ENCODE measurements around the gene TMEM256. TPM values are rescaled to one million over a fixed set of nuclear protein-coding genes. Genes with fewer than 3 reads are reported as not detected.

The TMEM256 gene
- total and polyA plus RNA-seq, 2 donors from 2014 or later, result 55.8 to 389 TPM

DNA sequence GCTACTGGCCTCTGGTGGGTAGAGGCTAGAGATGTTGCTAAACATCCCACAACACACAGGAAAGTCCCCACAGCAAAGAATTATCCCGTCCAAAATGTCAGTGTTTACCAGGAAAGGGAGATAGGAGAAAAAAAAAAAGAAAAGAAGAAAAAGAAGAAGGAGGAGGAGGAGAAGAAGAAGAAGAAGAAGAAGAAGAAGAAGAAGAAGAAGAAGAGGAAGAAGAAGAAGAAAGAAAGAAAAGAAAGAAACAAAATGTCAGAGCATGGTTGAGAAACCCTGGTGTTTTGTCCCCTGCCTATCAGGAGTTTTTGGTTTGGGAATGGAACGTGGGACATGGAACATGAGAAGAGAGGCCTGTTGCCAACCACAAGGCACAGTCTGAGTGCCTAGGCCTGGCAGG is 46.5 kb downstream of the TMEM256 start:
- FAIRE-seq (no peak), DNase-seq (no peak)
- Histone ChIP-seq H3K4me1 (ENCODE audit: control insufficient read depth in 2 of 3, insufficient read depth in 2 of 3, low read depth in 1 of 3, low read length in 3 of 3) (peaks cover 0 to 16% (median 8%) of the 10 kb centered on the region in 3 donors), H3K36me3 (ENCODE audit: control insufficient read depth in 2 of 3, insufficient read depth in 3 of 3, low read length in 3 of 3) (no peaks in the 10 kb centered on the region), H3K9me3 (ENCODE audit: control insufficient read depth in 2 of 3, insufficient read depth in 1 of 3, low read length in 3 of 3) (no peaks in the 10 kb centered on the region), H3K9ac (ENCODE audit: low read length in 3 of 3) (no peak overlapping the region), H3K27me3 (ENCODE audit: control insufficient read depth, insufficient read depth, low read length) (no peaks in the 10 kb centered on the region), H3K27ac (ENCODE audit: low read depth in 2 of 2, low read length in 2 of 2) (no peak overlapping the region), H3K4me3 (ENCODE audit: low read length in 3 of 3) (no peak overlapping the region)
- intact Hi-C loops (cut with DNase I), result no loop called here
- no peak for TF ChIP-seq CTCF (IDR thresholded peaks at IDR 0.05; ENCODE audit: borderline replicate concordance, extremely low read depth, insufficient read depth)

- Histone ChIP-seq H3K36me3 (ENCODE audit: control insufficient read depth in 2 of 3, insufficient read depth in 3 of 3, low read length in 3 of 3) (no peaks in the 10 kb centered on the region), H3K27me3 (ENCODE audit: control insufficient read depth, insufficient read depth, low read length) (no peaks in the 10 kb centered on the region), H3K27ac (ENCODE audit: low read depth in 2 of 2, low read length in 2 of 2) (no peak overlapping the region), H3K4me3 (ENCODE audit: low read length in 3 of 3) (no peak overlapping the region), H3K9me3 (ENCODE audit: control insufficient read depth in 2 of 3, insufficient read depth in 1 of 3, low read length in 3 of 3) (no peaks in the 10 kb centered on the region), H3K4me1 (ENCODE audit: control insufficient read depth in 2 of 3, insufficient read depth in 2 of 3, low read depth in 1 of 3, low read length in 3 of 3) (peaks cover 0 to 17% (median 9%) of the 10 kb centered on the region in 3 donors), H3K9ac (ENCODE audit: low read length in 3 of 3) (no peak overlapping the region)
- no peak for TF ChIP-seq CTCF (IDR thresholded peaks at IDR 0.05; ENCODE audit: borderline replicate concordance, extremely low read depth, insufficient read depth)
- intact Hi-C loops (cut with DNase I), result no loop called here
- DNase-seq, result no peak
- no peak for FAIRE-seq
Measured at GRCh38 chr17:7356756-7357155, 47.1 kb downstream of the TMEM256 start.

DNA sequence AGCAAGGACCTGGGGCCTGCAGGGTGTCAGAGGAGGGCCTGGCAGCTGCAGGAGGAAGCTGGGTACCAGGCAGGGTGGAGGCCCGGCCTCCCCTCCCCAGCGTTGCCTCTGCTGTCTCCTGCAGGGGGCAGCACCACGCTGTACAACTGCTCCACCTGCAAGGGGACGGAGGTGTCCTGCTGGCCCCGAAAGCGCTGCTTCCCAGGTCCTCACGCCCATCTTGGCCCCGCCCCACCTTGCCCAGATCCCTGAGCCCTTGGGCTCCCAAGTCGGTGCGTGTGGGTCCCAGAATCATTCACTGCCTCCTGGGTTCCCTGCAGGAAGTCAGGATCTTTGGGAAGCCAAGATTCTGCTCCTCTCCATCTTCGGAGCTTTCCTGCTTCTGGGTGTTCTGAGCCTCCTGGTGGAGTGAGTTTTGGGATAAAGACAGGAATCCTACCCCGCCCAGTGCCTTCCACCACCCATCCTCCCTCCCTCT is 47.8 kb downstream of the TMEM256 start:
- H3K9ac ChIP-seq (ENCODE audit: low read length in 3 of 3), result peak overlapping the region in 1 of 3 donors; percentile 9
- no peak overlapping the region for H3K4me3 ChIP-seq (ENCODE audit: low read length in 3 of 3)
- no peak overlapping the region for H3K27ac ChIP-seq (ENCODE audit: low read depth in 2 of 2, low read length in 2 of 2)
- intact Hi-C loops (cut with DNase I), result no loop called here
- DNase-seq (peak; percentile 75 to 91 (median 88)), FAIRE-seq (no peak)
- H3K27me3 ChIP-seq (ENCODE audit: control insufficient read depth, insufficient read depth, low read length), result no peaks in the 10 kb centered on the region
- no peaks in the 10 kb centered on the region for H3K36me3 ChIP-seq (ENCODE audit: control insufficient read depth in 2 of 3, insufficient read depth in 3 of 3, low read length in 3 of 3)
- peaks cover 0 to 18% (median 9%) of the 10 kb centered on the region in 3 donors for H3K4me1 ChIP-seq (ENCODE audit: control insufficient read depth in 2 of 3, insufficient read depth in 2 of 3, low read depth in 1 of 3, low read length in 3 of 3)
- H3K9me3 ChIP-seq (ENCODE audit: control insufficient read depth in 2 of 3, insufficient read depth in 1 of 3, low read length in 3 of 3), result no peaks in the 10 kb centered on the region
- TF ChIP-seq CTCF (IDR thresholded peaks at IDR 0.05; ENCODE audit: borderline replicate concordance, extremely low read depth, insufficient read depth), result peak; percentile 91

DNA sequence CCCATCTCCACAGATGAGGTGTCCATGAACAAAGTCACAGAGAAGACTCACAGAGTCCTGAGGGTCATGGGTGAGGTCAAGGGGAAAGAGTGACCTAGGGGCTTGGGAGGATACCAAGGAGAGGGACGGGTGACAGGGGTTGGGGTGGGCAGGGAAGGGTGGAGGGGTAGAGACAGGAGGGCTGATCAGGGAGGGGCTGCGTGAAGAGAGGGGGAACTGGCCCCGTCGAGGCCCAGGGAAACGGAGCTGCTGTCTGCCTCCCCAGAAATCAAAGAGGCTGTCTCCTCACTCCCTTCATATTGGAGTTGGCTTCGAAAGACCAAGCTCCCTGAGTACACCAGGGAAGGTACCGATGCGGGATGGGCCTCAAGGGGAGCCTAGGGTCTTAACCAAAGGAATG is 48.3 kb downstream of the TMEM256 start:
- no peaks in the 10 kb centered on the region for H3K36me3 ChIP-seq (ENCODE audit: control insufficient read depth in 2 of 3, insufficient read depth in 3 of 3, low read length in 3 of 3)
- intact Hi-C loops (cut with DNase I), result no loop called here
- peaks cover 0 to 20% (median 9%) of the 10 kb centered on the region in 3 donors for H3K4me1 ChIP-seq (ENCODE audit: control insufficient read depth in 2 of 3, insufficient read depth in 2 of 3, low read depth in 1 of 3, low read length in 3 of 3)
- no peak overlapping the region for H3K4me3 ChIP-seq (ENCODE audit: low read length in 3 of 3)
- no peak for FAIRE-seq
- peak in 2 of 5 donors; percentile 56 to 57 for DNase-seq
- TF ChIP-seq CTCF (IDR thresholded peaks at IDR 0.05; ENCODE audit: borderline replicate concordance, extremely low read depth, insufficient read depth), result no peak
- no peak overlapping the region for H3K9ac ChIP-seq (ENCODE audit: low read length in 3 of 3)
- H3K27ac ChIP-seq (ENCODE audit: low read depth in 2 of 2, low read length in 2 of 2), result no peak overlapping the region
- H3K9me3 ChIP-seq (ENCODE audit: control insufficient read depth in 2 of 3, insufficient read depth in 1 of 3, low read length in 3 of 3), result no peaks in the 10 kb centered on the region
- no peaks in the 10 kb centered on the region for H3K27me3 ChIP-seq (ENCODE audit: control insufficient read depth, insufficient read depth, low read length)

Measured in kidney (tissue), 14 donors.